GM11168 (cell line): ENCODE results near the gene DAAM1.

Experiments used
- in situ Hi-C: fragments of 300-500 bp; cut with MboI; formaldehyde crosslinking; loops from one replicate; pipeline ENCODE4 v1.12.0; 2022; ENCODE audit warnings: low sequenced_read_pairs; ENCODE audit not compliant: unreplicated experiment

DAAM1 gene

GRCh38 chr14:59308673-59309072, 120.2 kb downstream of the DAAM1 start:
- in situ Hi-C loops: no loop called here

- in situ Hi-C loops: no loop called here
Observed at GRCh38 chr14:59309291-59309900, 120.9 kb downstream of the DAAM1 start.

GRCh38 chr14:59310633-59311032, 122.2 kb downstream of the DAAM1 start:
- in situ Hi-C loops: no loop called here

- in situ Hi-C loops: no loop called here
Observed at GRCh38 chr14:59311723-59312122, 123.3 kb downstream of the DAAM1 start.

- in situ Hi-C loops: no loop called here
Observed at GRCh38 chr14:59313144-59313651, 124.7 kb downstream of the DAAM1 start.

- in situ Hi-C loops: no loop called here
Observed at GRCh38 chr14:59313658-59314608, 125.5 kb downstream of the DAAM1 start.

GRCh38 chr14:59314953-59315599, 126.6 kb downstream of the DAAM1 start:
- in situ Hi-C loops: no loop called here

- in situ Hi-C loops: no loop called here
Observed at GRCh38 chr14:59316151-59316830, 127.8 kb downstream of the DAAM1 start.

- in situ Hi-C loops: no loop called here
Observed at GRCh38 chr14:59317346-59317745, 128.9 kb downstream of the DAAM1 start.

GRCh38 chr14:59317798-59318505, 129.5 kb downstream of the DAAM1 start:
- in situ Hi-C loops: no loop called here

GRCh38 chr14:59318908-59319307, 130.4 kb downstream of the DAAM1 start:
- in situ Hi-C loops: no loop called here

- in situ Hi-C loops: no loop called here
Observed at GRCh38 chr14:59320361-59320760, 131.9 kb downstream of the DAAM1 start.

- in situ Hi-C loops: no loop called here
Observed at GRCh38 chr14:59320763-59321625, 132.5 kb downstream of the DAAM1 start.

- in situ Hi-C loops: no loop called here
Observed at GRCh38 chr14:59321626-59321949, 133.1 kb downstream of the DAAM1 start.

GRCh38 chr14:59325906-59326305, 137.4 kb downstream of the DAAM1 start:
- in situ Hi-C loops: no loop called here

- in situ Hi-C loops: no loop called here
Observed at GRCh38 chr14:59328454-59328853, 140.0 kb downstream of the DAAM1 start.

- in situ Hi-C loops: loop anchor here (10.0 kb wide), 1 partner anchor 196 kb away; no protein-coding TSS in a partner anchor
Observed at GRCh38 chr14:59330455-59330854, 142.0 kb downstream of the DAAM1 start.

GRCh38 chr14:59331217-59331616, 142.8 kb downstream of the DAAM1 start:
- in situ Hi-C loops: loop anchor here (10.0 kb wide), 1 partner anchor 196 kb away; no protein-coding TSS in a partner anchor

- in situ Hi-C loops: loop anchor here (10.0 kb wide), 1 partner anchor 198 kb away; no protein-coding TSS in a partner anchor
Observed at GRCh38 chr14:59332727-59333126, 144.3 kb downstream of the DAAM1 start.
